ENCODE measurements around the gene LZTS2.
A peak's percentile ranks its signal among the peaks of the same experiment; 100 is the strongest.
"Not testable (repeated sequence)": the region's sequence is repeated elsewhere in the genome, so short reads cannot be mapped to it uniquely, and the experiment has no call there.

LZTS2 gene

DNA sequence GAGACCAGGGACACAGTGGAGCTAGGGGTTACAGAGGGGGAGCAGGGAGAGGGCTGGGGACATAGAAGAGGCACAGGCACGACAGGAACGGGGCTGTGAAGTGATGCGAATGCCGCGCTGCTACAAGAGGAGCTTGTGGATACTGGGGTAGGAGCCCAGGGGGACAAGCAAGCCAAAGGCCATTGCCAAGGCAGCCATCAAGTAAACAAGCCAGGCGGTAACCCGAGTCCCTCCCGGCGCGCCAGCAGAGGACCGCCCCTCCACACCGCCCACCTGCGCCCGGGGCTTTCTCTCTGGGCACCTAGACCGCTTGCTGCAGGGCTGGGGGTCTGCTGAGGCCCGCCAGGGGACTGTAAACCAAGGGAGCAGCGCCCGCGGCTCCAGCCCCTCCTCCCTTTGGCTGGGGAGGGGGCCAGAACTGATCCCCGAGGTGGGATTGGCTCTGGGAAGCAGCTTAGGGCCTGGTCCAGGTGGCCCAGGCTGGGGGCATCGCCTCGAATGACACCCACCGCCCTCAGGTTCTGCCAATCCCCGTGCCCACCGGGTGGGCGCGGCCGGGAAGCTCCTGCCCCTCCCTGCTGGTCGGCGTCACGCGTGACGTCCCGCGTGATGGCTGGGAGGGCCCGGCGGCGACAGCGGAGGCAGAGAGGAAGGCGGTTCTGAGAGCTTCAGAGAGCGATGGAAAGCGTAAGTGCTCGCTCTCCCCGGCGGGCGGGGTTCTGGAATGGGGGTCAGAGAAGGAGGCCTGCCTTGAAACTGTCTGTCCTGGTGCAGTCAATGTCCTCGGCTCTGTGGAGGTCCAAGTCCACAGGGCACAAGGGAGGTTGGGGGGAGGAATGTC is 32.4 kb downstream of the LZTS2 start:
- peaks cover 23% of the 10 kb centered on the region for H3K36me3 ChIP-seq (ENCODE audit: insufficient read depth, low read length)
- H3K9ac ChIP-seq (ENCODE audit: low read length), result peak overlapping the region; percentile 79
- H3K4me3 ChIP-seq (ENCODE audit: low read depth in 1 of 2, low read length in 2 of 2), result peak overlapping the region; percentile 66 to 95
- H3K27me3 ChIP-seq (ENCODE audit: control insufficient read depth in 1 of 2, insufficient read depth in 2 of 2, low read length in 2 of 2), result no peaks in the 10 kb centered on the region
- peak overlapping the region; percentile 95 for H3K27ac ChIP-seq (ENCODE audit: low read depth, low read length)
- no peaks in the 10 kb centered on the region for H3K9me3 ChIP-seq (ENCODE audit: low read length)
- peaks cover 17% of the 10 kb centered on the region for H3K4me1 ChIP-seq (ENCODE audit: insufficient read depth, low read length)

DNA sequence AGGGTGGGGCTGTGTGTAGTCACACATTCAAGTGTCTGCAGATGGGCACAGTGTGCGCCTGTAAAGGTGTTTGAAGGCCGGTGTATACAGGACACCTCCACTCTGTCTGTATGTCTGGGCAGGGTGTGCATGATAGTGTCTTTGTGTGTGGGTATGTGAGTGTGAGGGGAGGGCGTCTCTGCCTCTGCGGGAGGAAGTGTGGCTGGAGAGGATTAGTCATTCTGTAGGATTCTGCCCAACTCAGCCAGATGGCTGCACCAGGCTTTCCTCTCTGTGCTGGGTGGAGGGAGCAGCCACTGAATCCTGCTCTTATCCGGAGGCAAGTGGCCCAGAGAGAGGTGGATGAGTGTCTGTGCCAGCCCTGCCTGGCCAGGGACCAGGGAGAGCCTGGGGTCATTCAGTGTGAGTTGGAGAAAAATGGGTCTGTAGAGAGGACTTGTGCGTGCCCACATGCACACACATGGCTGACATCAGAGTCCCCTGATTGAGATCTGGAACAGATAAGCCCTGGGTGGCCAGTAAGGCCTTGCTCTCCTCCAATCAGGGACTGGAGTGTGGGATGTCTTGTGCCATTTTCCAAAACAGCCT is 33.1 kb downstream of the LZTS2 start:
- Histone ChIP-seq H3K4me1 (ENCODE audit: insufficient read depth, low read length) (peaks cover 17% of the 10 kb centered on the region), H3K36me3 (ENCODE audit: insufficient read depth, low read length) (peaks cover 30% of the 10 kb centered on the region), H3K27ac (ENCODE audit: low read depth, low read length) (peak overlapping the region; percentile 95), H3K27me3 (ENCODE audit: control insufficient read depth in 1 of 2, insufficient read depth in 2 of 2, low read length in 2 of 2) (no peaks in the 10 kb centered on the region), H3K4me3 (ENCODE audit: low read depth in 1 of 2, low read length in 2 of 2) (peak overlapping the region; percentile 66 to 95), H3K9me3 (ENCODE audit: low read length) (no peaks in the 10 kb centered on the region), H3K9ac (ENCODE audit: low read length) (peak overlapping the region; percentile 79)

DNA sequence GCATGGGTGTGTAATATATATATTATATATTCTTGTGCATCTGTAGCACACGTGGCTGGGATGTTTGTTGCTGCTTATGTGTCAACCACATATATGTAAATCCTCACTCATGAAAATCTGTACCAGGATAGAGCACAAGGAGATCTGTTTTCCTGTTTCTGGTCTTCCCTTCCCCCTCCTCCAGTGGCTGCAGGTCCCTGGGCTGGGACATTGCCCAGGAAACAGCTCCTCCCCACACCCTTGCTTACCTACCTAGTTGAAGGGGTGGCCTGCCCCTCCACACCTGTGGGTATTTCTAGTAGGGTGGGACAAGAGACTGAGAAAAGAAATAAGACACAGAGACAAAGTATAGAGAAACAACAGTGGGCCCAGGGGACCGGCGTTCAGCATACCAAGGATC is 33.7 kb downstream of the LZTS2 start:
- Histone ChIP-seq H3K4me1 (ENCODE audit: insufficient read depth, low read length) (peaks cover 17% of the 10 kb centered on the region), H3K9ac (ENCODE audit: low read length) (no peak overlapping the region), H3K4me3 (ENCODE audit: low read depth in 1 of 2, low read length in 2 of 2) (peak overlapping the region; percentile 66 to 95), H3K27ac (ENCODE audit: low read depth, low read length) (peak overlapping the region; percentile 95), H3K9me3 (ENCODE audit: low read length) (no peaks in the 10 kb centered on the region), H3K36me3 (ENCODE audit: insufficient read depth, low read length) (peaks cover 36% of the 10 kb centered on the region), H3K27me3 (ENCODE audit: control insufficient read depth in 1 of 2, insufficient read depth in 2 of 2, low read length in 2 of 2) (no peaks in the 10 kb centered on the region)

DNA sequence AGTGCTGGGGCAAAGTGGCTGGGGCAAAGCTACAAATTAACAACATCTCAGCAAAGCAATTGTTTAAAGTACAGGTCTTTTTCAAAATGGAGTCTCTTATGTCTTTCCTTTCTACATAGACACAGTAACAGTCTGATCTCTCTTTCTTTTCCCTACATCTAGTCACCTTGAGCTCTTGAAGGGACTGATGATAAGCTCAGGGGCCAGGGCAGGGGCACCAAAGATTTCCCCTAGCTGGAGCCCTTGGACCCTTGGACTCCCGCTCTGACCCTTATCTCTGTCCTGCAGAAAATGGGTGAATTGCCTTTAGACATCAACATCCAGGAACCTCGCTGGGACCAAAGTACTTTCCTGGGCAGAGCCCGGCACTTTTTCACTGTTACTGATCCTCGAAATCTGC is 34.8 kb downstream of the LZTS2 start:
- Histone ChIP-seq H3K36me3 (ENCODE audit: insufficient read depth, low read length) (peaks cover 47% of the 10 kb centered on the region), H3K4me1 (ENCODE audit: insufficient read depth, low read length) (peaks cover 17% of the 10 kb centered on the region)
- not testable (repeated sequence) for H3K27me3 ChIP-seq (ENCODE audit: control insufficient read depth in 1 of 2, insufficient read depth in 2 of 2, low read length in 2 of 2); H3K27ac ChIP-seq (ENCODE audit: low read depth, low read length); H3K9me3 ChIP-seq (ENCODE audit: low read length); H3K4me3 ChIP-seq (ENCODE audit: low read depth in 1 of 2, low read length in 2 of 2); H3K9ac ChIP-seq (ENCODE audit: low read length)

DNA sequence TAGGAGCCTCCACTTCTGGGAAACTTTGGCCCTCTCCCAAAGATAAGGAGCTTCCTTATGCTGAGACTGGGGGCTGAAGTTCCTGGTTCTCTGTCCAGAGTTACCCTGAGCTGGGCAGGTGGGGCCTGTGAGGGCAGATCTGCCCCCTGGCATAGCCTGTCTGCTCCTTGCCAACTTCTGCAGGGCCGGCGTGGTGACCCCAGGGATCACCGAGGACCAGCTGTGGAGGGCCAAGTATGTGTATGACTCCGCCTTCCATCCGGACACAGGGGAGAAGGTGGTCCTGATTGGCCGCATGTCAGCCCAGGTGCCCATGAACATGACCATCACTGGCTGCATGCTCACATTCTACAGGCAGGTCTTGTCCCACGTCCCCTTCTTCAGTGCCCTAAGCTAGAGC is 35.7 kb downstream of the LZTS2 start:
- Histone ChIP-seq H3K4me1 (ENCODE audit: insufficient read depth, low read length) (peaks cover 16% of the 10 kb centered on the region), H3K4me3 (ENCODE audit: low read depth in 1 of 2, low read length in 2 of 2) (no peak overlapping the region), H3K27me3 (ENCODE audit: control insufficient read depth in 1 of 2, insufficient read depth in 2 of 2, low read length in 2 of 2) (no peaks in the 10 kb centered on the region), H3K9ac (ENCODE audit: low read length) (no peak overlapping the region), H3K9me3 (ENCODE audit: low read length) (no peaks in the 10 kb centered on the region), H3K36me3 (ENCODE audit: insufficient read depth, low read length) (peaks cover 51% of the 10 kb centered on the region), H3K27ac (ENCODE audit: low read depth, low read length) (no peak overlapping the region)

DNA sequence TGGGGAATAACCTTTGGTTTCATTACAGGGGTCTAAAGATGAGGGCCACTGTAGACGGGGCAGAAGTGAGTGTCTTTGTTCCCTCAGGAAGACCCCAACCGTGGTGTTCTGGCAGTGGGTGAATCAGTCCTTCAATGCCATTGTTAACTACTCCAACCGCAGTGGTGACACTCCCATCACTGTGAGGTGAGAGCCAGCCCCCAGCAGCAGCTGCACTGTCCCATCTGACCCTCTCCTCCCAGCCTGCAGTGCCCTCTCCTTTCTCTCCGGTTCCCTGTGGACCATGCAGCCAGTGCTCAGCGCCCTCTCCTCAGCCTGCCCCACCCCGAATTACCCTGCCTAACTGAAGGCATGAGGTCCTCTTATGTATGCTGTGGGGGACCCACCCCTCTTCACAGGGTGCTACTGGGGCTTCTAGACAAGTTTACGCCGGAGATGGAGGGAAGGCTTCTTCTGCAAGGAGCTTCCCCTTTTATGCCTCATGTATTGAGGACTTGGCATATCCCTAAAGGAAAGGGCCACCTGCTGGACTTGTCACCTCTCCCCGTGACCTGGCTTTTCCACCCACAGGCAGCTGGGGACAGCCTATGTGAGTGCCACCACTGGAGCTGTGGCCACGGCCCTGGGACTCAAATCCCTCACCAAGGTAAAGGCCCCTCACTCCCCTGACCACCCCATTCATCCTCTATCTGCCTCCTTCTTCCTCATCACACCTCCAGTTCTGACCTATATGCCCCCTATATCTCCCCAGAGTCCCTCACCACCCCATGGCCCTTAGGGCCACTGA is 36.5 kb downstream of the LZTS2 start:
- Histone ChIP-seq H3K27me3 (ENCODE audit: control insufficient read depth in 1 of 2, insufficient read depth in 2 of 2, low read length in 2 of 2) (no peaks in the 10 kb centered on the region), H3K4me1 (ENCODE audit: insufficient read depth, low read length) (peaks cover 9% of the 10 kb centered on the region), H3K27ac (ENCODE audit: low read depth, low read length) (no peak overlapping the region), H3K9me3 (ENCODE audit: low read length) (no peaks in the 10 kb centered on the region), H3K36me3 (ENCODE audit: insufficient read depth, low read length) (peaks cover 51% of the 10 kb centered on the region), H3K9ac (ENCODE audit: low read length) (no peak overlapping the region), H3K4me3 (ENCODE audit: low read depth in 1 of 2, low read length in 2 of 2) (no peak overlapping the region)

DNA sequence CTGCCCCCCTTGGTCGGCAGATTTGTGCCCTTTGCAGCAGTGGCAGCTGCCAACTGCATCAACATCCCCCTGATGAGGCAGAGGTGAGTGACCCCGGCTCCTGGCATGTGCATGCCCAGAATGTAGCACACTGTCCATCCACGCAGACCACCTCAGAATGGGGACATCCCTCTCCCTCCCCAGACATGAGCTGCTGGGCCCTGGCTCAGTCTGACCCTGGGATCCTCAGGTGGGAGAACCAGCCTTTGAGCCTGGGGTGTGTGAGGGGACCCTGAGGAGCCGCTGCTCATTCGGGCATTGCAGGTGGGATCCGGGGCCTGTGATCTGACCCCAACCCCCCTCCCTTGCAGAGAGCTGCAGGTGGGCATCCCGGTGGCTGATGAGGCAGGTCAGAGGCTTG is 37.1 kb downstream of the LZTS2 start:
- H3K36me3 ChIP-seq (ENCODE audit: insufficient read depth, low read length), result peaks cover 51% of the 10 kb centered on the region
- H3K4me1 ChIP-seq (ENCODE audit: insufficient read depth, low read length), result peaks cover 13% of the 10 kb centered on the region
- H3K9ac ChIP-seq (ENCODE audit: low read length), result no peak overlapping the region

DNA sequence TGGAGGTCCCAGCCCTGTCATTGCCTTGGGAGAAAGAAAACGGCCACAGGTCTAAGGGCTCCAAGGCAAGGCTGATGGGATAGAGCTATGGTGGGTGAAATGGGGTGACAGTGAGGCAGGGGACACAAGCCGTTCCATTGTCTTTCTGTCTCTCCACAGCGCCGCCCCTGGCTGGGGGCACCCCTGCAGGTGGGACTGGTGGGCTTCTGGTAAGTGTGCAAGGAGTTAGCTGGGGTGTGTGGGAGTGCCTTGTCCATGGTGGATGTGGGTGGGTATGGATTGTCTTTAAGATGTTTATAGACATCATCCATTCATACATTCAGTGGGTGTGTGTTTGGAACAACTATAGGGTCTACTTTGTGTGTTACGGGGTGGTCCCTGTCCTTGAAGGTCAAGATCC is 38.9 kb downstream of the LZTS2 start:
- Histone ChIP-seq H3K27ac (ENCODE audit: low read depth, low read length) (no peak overlapping the region), H3K27me3 (ENCODE audit: control insufficient read depth in 1 of 2, insufficient read depth in 2 of 2, low read length in 2 of 2) (no peaks in the 10 kb centered on the region), H3K9ac (ENCODE audit: low read length) (no peak overlapping the region), H3K9me3 (ENCODE audit: low read length) (no peaks in the 10 kb centered on the region), H3K4me1 (ENCODE audit: insufficient read depth, low read length) (peaks cover 21% of the 10 kb centered on the region), H3K4me3 (ENCODE audit: low read depth in 1 of 2, low read length in 2 of 2) (no peak overlapping the region), H3K36me3 (ENCODE audit: insufficient read depth, low read length) (peaks cover 51% of the 10 kb centered on the region)

More for the DNA sequence above, 37.1 kb downstream of the LZTS2 start:
- H3K9me3 ChIP-seq (ENCODE audit: low read length), result no peaks in the 10 kb centered on the region
- H3K4me3 ChIP-seq (ENCODE audit: low read depth in 1 of 2, low read length in 2 of 2), result no peak overlapping the region
- no peaks in the 10 kb centered on the region for H3K27me3 ChIP-seq (ENCODE audit: control insufficient read depth in 1 of 2, insufficient read depth in 2 of 2, low read length in 2 of 2)
- no peak overlapping the region for H3K27ac ChIP-seq (ENCODE audit: low read depth, low read length)

DNA sequence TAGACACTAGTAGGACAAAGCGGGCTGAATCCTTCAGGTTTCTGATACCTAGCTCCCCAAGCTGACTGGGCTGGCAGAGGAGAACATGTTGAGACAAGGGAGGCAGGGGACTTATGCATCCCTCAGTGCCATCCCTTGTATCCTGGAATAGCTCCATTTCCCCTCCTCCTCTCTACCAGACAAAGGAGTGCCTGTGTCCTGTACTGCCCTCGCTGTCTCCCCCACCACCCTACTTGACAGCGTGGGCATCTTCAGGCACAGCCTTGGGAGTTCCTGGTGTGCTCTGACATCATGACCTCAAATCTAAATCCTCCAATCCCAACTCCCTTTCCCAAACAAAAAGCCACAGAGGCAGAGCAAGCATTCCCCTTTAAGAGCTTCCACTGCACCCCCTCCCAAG is 40.5 kb downstream of the LZTS2 start:
- peaks cover 47% of the 10 kb centered on the region for H3K36me3 ChIP-seq (ENCODE audit: insufficient read depth, low read length)
- H3K9ac ChIP-seq (ENCODE audit: low read length), result no peak overlapping the region

DNA sequence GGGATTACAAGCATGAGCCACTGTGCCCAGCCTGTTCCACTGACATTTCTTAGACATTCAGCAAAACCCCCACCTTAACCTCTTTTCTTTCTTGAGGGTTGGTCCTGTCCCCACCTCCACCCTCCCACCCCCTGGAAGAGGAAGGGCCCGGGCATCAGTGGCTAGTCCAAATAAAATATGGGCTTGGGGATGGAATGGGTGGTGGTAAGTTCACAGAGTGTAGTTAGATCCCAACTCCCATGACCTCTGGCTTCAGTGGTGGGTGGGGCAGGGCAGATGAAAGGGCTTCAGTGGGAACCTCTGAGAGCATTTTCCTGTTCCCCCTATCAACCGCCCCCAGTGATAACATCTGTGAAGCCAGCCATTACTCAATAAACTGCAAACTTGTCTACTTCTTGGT is 41.2 kb downstream of the LZTS2 start:
- H3K9me3 ChIP-seq (ENCODE audit: low read length), result no peaks in the 10 kb centered on the region
- peaks cover 39% of the 10 kb centered on the region for H3K36me3 ChIP-seq (ENCODE audit: insufficient read depth, low read length)
- H3K4me1 ChIP-seq (ENCODE audit: insufficient read depth, low read length), result peaks cover 23% of the 10 kb centered on the region
- no peak overlapping the region for H3K4me3 ChIP-seq (ENCODE audit: low read depth in 1 of 2, low read length in 2 of 2)
- H3K27ac ChIP-seq (ENCODE audit: low read depth, low read length), result no peak overlapping the region
- H3K9ac ChIP-seq (ENCODE audit: low read length), result no peak overlapping the region
- H3K27me3 ChIP-seq (ENCODE audit: control insufficient read depth in 1 of 2, insufficient read depth in 2 of 2, low read length in 2 of 2), result no peaks in the 10 kb centered on the region

More for the DNA sequence above, 40.5 kb downstream of the LZTS2 start:
- H3K4me3 ChIP-seq (ENCODE audit: low read depth in 1 of 2, low read length in 2 of 2), result no peak overlapping the region
- H3K4me1 ChIP-seq (ENCODE audit: insufficient read depth, low read length), result peaks cover 23% of the 10 kb centered on the region
- no peaks in the 10 kb centered on the region for H3K27me3 ChIP-seq (ENCODE audit: control insufficient read depth in 1 of 2, insufficient read depth in 2 of 2, low read length in 2 of 2)
- no peak overlapping the region for H3K27ac ChIP-seq (ENCODE audit: low read depth, low read length)
- H3K9me3 ChIP-seq (ENCODE audit: low read length), result no peaks in the 10 kb centered on the region

DNA sequence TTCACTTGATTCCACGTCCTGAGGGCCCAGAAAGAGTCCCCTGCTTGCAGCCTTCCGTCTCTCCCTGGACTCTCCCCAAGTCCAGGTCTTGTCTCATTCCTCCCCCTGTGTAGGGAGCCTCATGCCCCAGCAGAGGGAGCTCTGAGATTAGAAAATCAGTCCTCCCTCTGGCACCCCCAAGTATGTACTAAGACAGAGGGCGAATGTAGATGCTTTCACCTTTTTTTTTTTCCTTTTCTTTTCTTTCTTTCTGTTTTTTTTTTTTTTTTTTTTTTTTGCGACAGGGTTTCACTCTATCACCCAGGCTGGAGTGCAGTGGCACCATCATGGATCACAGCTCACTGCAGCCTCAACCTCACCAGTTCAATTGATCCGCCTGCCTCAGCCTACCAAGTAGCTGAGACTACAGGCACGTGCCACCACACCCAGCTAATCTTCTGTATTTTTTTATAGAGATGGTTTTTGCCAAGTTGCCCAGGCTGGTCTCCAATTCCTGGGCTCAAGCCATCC is 41.7 kb downstream of the LZTS2 start:
- Histone ChIP-seq H3K4me3 (ENCODE audit: low read depth in 1 of 2, low read length in 2 of 2) (no peak overlapping the region), H3K4me1 (ENCODE audit: insufficient read depth, low read length) (peaks cover 23% of the 10 kb centered on the region), H3K27ac (ENCODE audit: low read depth, low read length) (no peak overlapping the region), H3K36me3 (ENCODE audit: insufficient read depth, low read length) (peaks cover 34% of the 10 kb centered on the region), H3K9ac (ENCODE audit: low read length) (no peak overlapping the region), H3K9me3 (ENCODE audit: low read length) (no peaks in the 10 kb centered on the region), H3K27me3 (ENCODE audit: control insufficient read depth in 1 of 2, insufficient read depth in 2 of 2, low read length in 2 of 2) (no peaks in the 10 kb centered on the region)

All from muscle layer of colon (tissue), 2 donors.